ENCODE data around the gene CLP1.
A peak's percentile ranks its signal among the peaks of the same experiment; 100 is the strongest.

DNA sequence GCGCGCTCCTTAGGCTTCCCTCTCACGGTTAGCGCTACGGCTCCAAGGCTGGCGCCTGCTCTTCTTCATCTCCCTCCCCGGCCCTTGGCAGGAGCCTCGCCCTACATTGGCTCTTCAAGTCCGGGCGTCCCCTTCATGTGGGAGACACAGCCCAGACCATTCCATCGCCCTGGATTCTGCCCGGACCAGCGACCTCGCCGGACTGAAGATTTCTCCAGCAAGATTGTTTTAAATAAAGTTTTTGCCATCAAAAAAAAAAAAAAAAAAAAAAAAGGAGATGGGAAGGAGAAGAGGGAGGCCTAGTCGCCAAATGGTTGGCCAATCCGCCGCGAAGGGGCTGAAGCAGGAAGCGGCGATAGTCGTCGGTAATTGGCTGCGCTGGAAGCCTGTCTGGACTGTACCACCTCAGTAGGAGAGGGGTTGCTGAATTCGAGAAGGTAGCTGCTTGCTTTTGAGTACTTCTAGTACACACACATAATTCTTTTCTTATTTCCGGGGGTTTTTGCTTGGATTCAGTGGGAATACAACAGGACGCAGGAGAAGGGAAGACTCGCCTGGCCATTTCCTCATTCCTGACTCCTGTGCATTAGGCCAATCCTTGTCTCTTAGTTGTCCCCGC, 9.7 kb downstream of the CLP1 start:
- TF ChIP-seq, protein P1, sequence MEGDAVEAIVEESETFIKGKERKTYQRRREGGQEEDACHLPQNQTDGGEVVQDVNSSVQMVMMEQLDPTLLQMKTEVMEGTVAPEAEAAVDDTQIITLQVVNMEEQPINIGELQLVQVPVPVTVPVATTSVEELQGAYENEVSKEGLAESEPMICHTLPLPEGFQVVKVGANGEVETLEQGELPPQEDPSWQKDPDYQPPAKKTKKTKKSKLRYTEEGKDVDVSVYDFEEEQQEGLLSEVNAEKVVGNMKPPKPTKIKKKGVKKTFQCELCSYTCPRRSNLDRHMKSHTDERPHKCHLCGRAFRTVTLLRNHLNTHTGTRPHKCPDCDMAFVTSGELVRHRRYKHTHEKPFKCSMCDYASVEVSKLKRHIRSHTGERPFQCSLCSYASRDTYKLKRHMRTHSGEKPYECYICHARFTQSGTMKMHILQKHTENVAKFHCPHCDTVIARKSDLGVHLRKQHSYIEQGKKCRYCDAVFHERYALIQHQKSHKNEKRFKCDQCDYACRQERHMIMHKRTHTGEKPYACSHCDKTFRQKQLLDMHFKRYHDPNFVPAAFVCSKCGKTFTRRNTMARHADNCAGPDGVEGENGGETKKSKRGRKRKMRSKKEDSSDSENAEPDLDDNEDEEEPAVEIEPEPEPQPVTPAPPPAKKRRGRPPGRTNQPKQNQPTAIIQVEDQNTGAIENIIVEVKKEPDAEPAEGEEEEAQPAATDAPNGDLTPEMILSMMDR (IDR thresholded peaks at IDR 0.05) = no peak
- TF ChIP-seq POLR2A (IDR thresholded peaks at IDR 0.05) = peak; percentile 21 to 69
